WERI-Rb-1 (cell line): ENCODE results near the gene ATP10A.

ENCODE experiments used
- DNase-seq: peaks from one replicate; pipeline ENCODE4 v3.0.0-alpha.2; 2020
- H3K27ac ChIP-seq: fragments of 250-450 bp; sonication (Bioruptor Pico); 2 replicates; pipeline ENCODE4 v1.5.1; 2020; ENCODE audit warnings: mild to moderate bottlenecking, moderate library complexity
- H3K27me3 ChIP-seq: fragments of 250-450 bp; sonication (Bioruptor Pico); 2 replicates; pipeline ENCODE4 v1.5.1; 2021; ENCODE audit warnings: mild to moderate bottlenecking, low read depth, moderate library complexity; ENCODE audit not compliant: insufficient read depth, severe bottlenecking
- H3K36me3 ChIP-seq: fragments of 250-450 bp; sonication (Bioruptor Pico); 2 replicates; pipeline ENCODE4 v1.5.1; 2020; ENCODE audit warnings: mild to moderate bottlenecking, moderate library complexity
- H3K4me3 ChIP-seq: 2 replicates; pipeline ENCODE4 v1.5.1; 2011; ENCODE audit warnings: low read depth, mild to moderate bottlenecking, control low read depth, low read length
- H3K9me3 ChIP-seq: fragments of 250-450 bp; sonication (Bioruptor Pico); 2 replicates; pipeline ENCODE4 v1.5.1; 2021; ENCODE audit warnings: mild to moderate bottlenecking, moderate library complexity; ENCODE audit not compliant: severe bottlenecking
- CTCF ChIP-seq: IDR thresholded peaks from 2 replicates; pipeline ENCODE4 v1.5.1; 2011; ENCODE audit warnings: low read depth, mild to moderate bottlenecking, control low read depth, inconsistent platforms, low read length

The ATP10A gene

GRCh38 chr15:25667829-25668228 lies 195.3 kb downstream of the ATP10A start:
- DNase-seq: no peak
- TF ChIP-seq CTCF: no peak
- Histone ChIP-seq H3K27me3 (no peaks in the 10 kb centered on the region), H3K9me3 (peaks cover 3% of the 10 kb centered on the region), H3K36me3 (no peaks in the 10 kb centered on the region), H3K4me3 (no peak overlapping the region), H3K27ac (no peak overlapping the region)

GRCh38 chr15:25665913-25666312 lies 197.2 kb downstream of the ATP10A start:
- DNase-seq: no peak
- H3K27me3 ChIP-seq: no peaks in the 10 kb centered on the region
- H3K9me3 ChIP-seq: peaks cover 3% of the 10 kb centered on the region
- H3K36me3 ChIP-seq: no peaks in the 10 kb centered on the region
- no peak overlapping the region for H3K4me3 ChIP-seq
- TF ChIP-seq CTCF: no peak
- no peak overlapping the region for H3K27ac ChIP-seq

GRCh38 chr15:25664761-25665160 lies 198.4 kb downstream of the ATP10A start:
- Histone ChIP-seq H3K27me3 (no peaks in the 10 kb centered on the region), H3K9me3 (peaks cover 3% of the 10 kb centered on the region), H3K4me3 (no peak overlapping the region), H3K27ac (no peak overlapping the region), H3K36me3 (no peaks in the 10 kb centered on the region)
- TF ChIP-seq CTCF: no peak
- no peak for DNase-seq

- H3K27ac ChIP-seq: no peak overlapping the region
- TF ChIP-seq CTCF: no peak
- H3K9me3 ChIP-seq: peaks cover 3% of the 10 kb centered on the region
- no peaks in the 10 kb centered on the region for H3K27me3 ChIP-seq
- DNase-seq: no peak
- H3K4me3 ChIP-seq: no peak overlapping the region
- no peaks in the 10 kb centered on the region for H3K36me3 ChIP-seq
These were observed 199.6 kb downstream of the ATP10A start for GRCh38 chr15:25663515-25663914.

- no peak for TF ChIP-seq CTCF
- Histone ChIP-seq H3K36me3 (no peaks in the 10 kb centered on the region), H3K4me3 (no peak overlapping the region), H3K27me3 (no peaks in the 10 kb centered on the region), H3K9me3 (peaks cover 3% of the 10 kb centered on the region), H3K27ac (no peak overlapping the region)
- DNase-seq: no peak
These were observed 201.2 kb downstream of the ATP10A start for GRCh38 chr15:25661898-25662297.

- no peak for DNase-seq
- no peak overlapping the region for H3K27ac ChIP-seq
- peaks cover 1% of the 10 kb centered on the region for H3K9me3 ChIP-seq
- TF ChIP-seq CTCF: no peak
- H3K36me3 ChIP-seq: no peaks in the 10 kb centered on the region
- no peaks in the 10 kb centered on the region for H3K27me3 ChIP-seq
- no peak overlapping the region for H3K4me3 ChIP-seq
These were observed 203.9 kb downstream of the ATP10A start for GRCh38 chr15:25659251-25659650.
